B cell (primary cell): ENCODE results near the gene ARRB1. TPM values are rescaled to one million over a fixed set of nuclear protein-coding genes. Genes with fewer than 3 reads are reported as not detected.

Experiments
- ATAC-seq: fragments of 200-7000 bp; cut with Tn5 transposase; one replicate; pipeline ENCODE4 v1.10.0; 2021; ENCODE audit warnings: low read depth, mild to moderate bottlenecking, moderate number of reproducible peaks, moderate library complexity
- CTCF ChIA-PET: fragments of 350-600 bp; sonication (Branson Sonifier 250); formaldehyde crosslinking; loops from one replicate; lab custom pipeline; 2021; ENCODE audit warnings: antibody characterized with exemption, inconsistent platforms; lab: Charles Lee
- POLR2A ChIA-PET: fragments of 350-600 bp; sonication (Branson Sonifier 250); formaldehyde crosslinking; loops from one replicate; lab custom pipeline; 2021; ENCODE audit warnings: antibody characterized with exemption; lab: Charles Lee
- DNase-seq: peaks from one replicate; pipeline ENCODE4 v3.0.0; 2013
- H2AFZ ChIP-seq: 2 replicates; pipeline ENCODE4 v1.6.1; 2012; ENCODE audit warnings: mild to moderate bottlenecking, low read depth, low read length; ENCODE audit not compliant: insufficient read depth, poor library complexity, severe bottlenecking
- H3K27ac ChIP-seq, 2 donors: 1 replicate in 1 of 2; 2 replicates in 1 of 2; pipeline ENCODE4 v1.5.1; 2012 to 2013; ENCODE audit warnings: low read length in 2 of 2, mild to moderate bottlenecking in 2 of 2, moderate library complexity in 1 of 2
- H3K27me3 ChIP-seq, 4 experiments: fragments of 200-600 bp in 1 of 4; sonication (generic) in 1 of 4; replicated peaks in 1 of 4; 1 replicate in 2 of 4; 2 replicates in 2 of 4; pipeline versions ENCODE4 v1.6.1 to v1.7.0; 2013 to 2016; ENCODE audit warnings: low read length in 3 of 4, mild to moderate bottlenecking in 2 of 4, mixed read lengths in 1 of 4, moderate library complexity in 1 of 4; ENCODE audit not compliant: insufficient read depth in 4 of 4, control insufficient read depth in 3 of 4; ENCODE audit errors: control extremely low read depth in 1 of 4
- H3K36me3 ChIP-seq, 2 experiments: replicated peaks in 1 of 2; 1 replicate in 1 of 2; 2 replicates in 1 of 2; pipeline versions ENCODE4 v1.6.1 to v1.7.1; 2013; ENCODE audit warnings: low read length in 1 of 2; ENCODE audit not compliant: insufficient read depth in 2 of 2, control insufficient read depth in 1 of 2; ENCODE audit errors: control extremely low read depth in 1 of 2, extremely low read depth in 1 of 2
- H3K4me1 ChIP-seq, 2 donors: fragments of 200-600 bp in 1 of 2; sonication (generic) in 1 of 2; 1 replicate in 1 of 2; 2 replicates in 1 of 2; pipeline versions ENCODE4 v1.5.1 to v1.6.1; 2013 to 2017; ENCODE audit warnings: low read length in 2 of 2; ENCODE audit not compliant: control insufficient read depth in 2 of 2, insufficient read depth in 2 of 2
- H3K4me2 ChIP-seq: replicated peaks from 2 replicates; pipeline ENCODE3; 2012; ENCODE audit warnings: mild to moderate bottlenecking, low read depth, low read length; ENCODE audit not compliant: poor library complexity, severe bottlenecking
- H3K4me3 ChIP-seq, 5 experiments: fragments of 200-600 bp in 1 of 5; sonication (generic) in 1 of 5; 1 replicate in 3 of 5; 2 replicates in 2 of 5; pipeline versions ENCODE4 v1.5.1 to v1.7.0; 2011 to 2016; ENCODE audit warnings: low read length in 4 of 5, mild to moderate bottlenecking in 4 of 5, low read depth in 2 of 5, control low read depth in 1 of 5, moderate library complexity in 1 of 5; ENCODE audit not compliant: insufficient read depth in 1 of 5; ENCODE audit errors: control extremely low read depth in 1 of 5, extremely low read depth in 1 of 5
- H3K79me2 ChIP-seq: fragments of 200-600 bp; sonication (generic); one replicate; pipeline ENCODE4 v1.6.0; 2016; ENCODE audit warnings: low read length; ENCODE audit not compliant: control insufficient read depth, insufficient read depth
- H3K9ac ChIP-seq: fragments of 200-600 bp; sonication (generic); 2 replicates; pipeline ENCODE4 v1.6.1; 2017; ENCODE audit warnings: mild to moderate bottlenecking, low read length, moderate library complexity
- H3K9me3 ChIP-seq, 3 donors: one replicate each; pipeline versions ENCODE4 v1.6.1 to v1.7.1; 2013; ENCODE audit warnings: low read length in 2 of 3; ENCODE audit not compliant: control insufficient read depth in 2 of 3, insufficient read depth in 1 of 3; ENCODE audit errors: control extremely low read depth in 1 of 3
- H4K20me1 ChIP-seq: 2 replicates; pipeline ENCODE4 v1.6.0; 2012; ENCODE audit warnings: mild to moderate bottlenecking, low read length; ENCODE audit not compliant: insufficient read depth, control insufficient read depth, poor library complexity, severe bottlenecking
- H3K27ac Mint-ChIP-seq: one replicate; pipeline ENCODE4 v1.8.0; 2021; ENCODE audit warnings: mixed read lengths
- H3K27me3 Mint-ChIP-seq: one replicate; pipeline ENCODE4 v1.8.0; 2021; ENCODE audit warnings: mixed read lengths
- H3K4me1 Mint-ChIP-seq: one replicate; pipeline ENCODE4 v1.8.0; 2021; ENCODE audit warnings: mixed read lengths
- H3K4me3 Mint-ChIP-seq: one replicate; pipeline ENCODE4 v1.8.0; 2021; ENCODE audit warnings: mixed read lengths
- H3K9me3 Mint-ChIP-seq: one replicate; pipeline ENCODE4 v1.8.0; 2022; ENCODE audit warnings: mixed read lengths; ENCODE audit not compliant: insufficient read depth
- CTCF ChIP-seq: fragments of 200-600 bp; IDR thresholded peaks from one replicate; pipeline ENCODE4 v1.8.0; 2022; ENCODE audit warnings: antibody characterized with exemption, mild to moderate bottlenecking
- EZH2 ChIP-seq: IDR thresholded peaks from 2 replicates; pipeline ENCODE4 v1.6.1; 2012; ENCODE audit warnings: borderline replicate concordance, low read depth, mild to moderate bottlenecking, moderate library complexity, low read length; ENCODE audit not compliant: insufficient read depth, poor library complexity, severe bottlenecking
- WGBS: methylation state at CpG from one replicate; pipeline ENCODE4 v1.1.5; 2013; ENCODE audit warnings: missing lambda C conversion rate; ENCODE audit not compliant: insufficient coverage; 5-methylcytosine and 5-hydroxymethylcytosine counted together
- intact Hi-C: fragments of 100-400 bp; cut with micrococcal nuclease; formaldehyde crosslinking; loops from one replicate; pipeline ENCODE4 v1.10.0; 2022
- polyA plus RNA-seq: library from polyadenylated mRNA; depleted of rRNA; stranded (reverse); fragments of >200 nt; gene quantifications from 2 replicates; pipeline ENCODE4 v1.2.3, GENCODE V29; 2012
- total RNA-seq, 2 donors: library from RNA; stranded (reverse); fragments of 120-200 nt in 1 of 2; gene quantifications; 1 replicate in 1 of 2; 2 replicates in 1 of 2; pipeline versions ENCODE4 v1.2.3 to v1.2.4, GENCODE V29; 2013 to 2022

ARRB1 gene
- total and polyA plus RNA-seq, 2 donors (not counting 1 experiment from before 2014, with no cell fraction given), result 1.0 to 1.9 TPM

DNA sequence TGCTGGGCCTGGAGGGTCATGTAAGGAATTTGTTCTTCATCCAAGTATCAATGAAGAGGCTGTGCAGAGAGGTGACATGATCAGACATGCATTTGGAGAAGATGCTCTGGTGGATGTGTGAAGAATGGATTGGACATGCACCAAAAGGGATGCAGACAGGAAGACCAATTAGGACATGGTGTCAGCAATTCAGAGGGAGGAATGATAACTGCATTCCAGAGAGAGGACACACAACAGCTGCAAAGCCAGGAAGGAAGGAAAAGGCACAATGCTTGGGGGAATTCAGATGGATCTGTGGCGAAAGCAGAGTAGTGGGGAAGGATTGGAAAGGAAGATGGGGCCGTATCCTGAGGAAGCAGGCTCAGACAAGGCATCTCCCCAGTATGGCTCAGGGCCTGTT is 5.2 kb upstream of the ARRB1 start:
- ChIA-PET CTCF (interaction anchor here (0.6 to 0.7 kb wide), 2 partner anchors 9 to 24 kb away, joined by 3 read pairs; no protein-coding TSS in a partner anchor), POLR2A (no interaction called here)
- H3K9ac ChIP-seq, result no peak overlapping the region
- peaks cover 0 to 29% (median 0%) of the 10 kb centered on the region in 4 experiments for H3K27me3 ChIP-seq
- Mint-ChIP-seq H3K4me3 (no peak overlapping the region), H3K4me1 (peaks cover 24% of the 10 kb centered on the region), H3K27me3 (peaks cover 14% of the 10 kb centered on the region), H3K9me3 (no peaks in the 10 kb centered on the region), H3K27ac (no peak overlapping the region)
- peaks cover 15 to 17% of the 10 kb centered on the region in 2 donors for H3K4me1 ChIP-seq
- intact Hi-C loops, result no loop called here
- H3K27ac ChIP-seq, result no peak overlapping the region
- no peaks in the 10 kb centered on the region for H3K36me3 ChIP-seq
- H3K4me3 ChIP-seq, result no peak overlapping the region
- no peak for DNase-seq
- no peak for ATAC-seq
- H2AFZ ChIP-seq, result no peak overlapping the region
- no peaks in the 10 kb centered on the region for H4K20me1 ChIP-seq
- WGBS, result 87% methylated on average over 2 of the region's 2 CpGs
- TF ChIP-seq CTCF, result no peak
- no peak for TF ChIP-seq EZH2
- no peak overlapping the region for H3K4me2 ChIP-seq
- no peaks in the 10 kb centered on the region for H3K9me3 ChIP-seq
- no peaks in the 10 kb centered on the region for H3K79me2 ChIP-seq

DNA sequence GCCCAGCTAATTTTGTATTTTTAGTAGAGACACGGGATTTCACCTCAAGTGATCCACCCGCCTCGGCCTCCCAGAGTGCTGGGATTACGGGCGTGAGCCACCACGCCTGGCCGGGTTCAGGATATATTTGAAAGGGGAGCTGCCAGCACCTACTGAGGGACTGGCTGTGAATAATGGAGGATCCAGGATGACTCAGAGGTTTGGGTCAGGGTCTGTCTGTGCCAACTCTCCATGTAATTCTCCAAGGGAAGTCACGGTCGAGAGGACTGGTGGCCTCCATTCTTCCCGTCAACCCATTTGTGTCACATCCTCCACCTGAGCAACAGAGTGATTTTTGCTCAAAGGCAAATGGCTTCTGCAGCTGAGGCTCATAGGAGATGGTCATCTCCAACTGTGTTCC is 3.6 kb upstream of the ARRB1 start:
- POLR2A ChIA-PET, result no interaction called here
- ATAC-seq, result no peak

More for the DNA sequence above, 3.6 kb upstream of the ARRB1 start:
- Mint-ChIP-seq H3K4me1 (peaks cover 29% of the 10 kb centered on the region), H3K4me3 (no peak overlapping the region), H3K9me3 (no peaks in the 10 kb centered on the region), H3K27me3 (peaks cover 21% of the 10 kb centered on the region), H3K27ac (no peak overlapping the region)
- peaks cover 0 to 29% (median 0%) of the 10 kb centered on the region in 4 experiments for H3K27me3 ChIP-seq
- peaks cover 8 to 19% of the 10 kb centered on the region in 2 donors for H3K4me1 ChIP-seq
- no peaks in the 10 kb centered on the region for H3K79me2 ChIP-seq
- H3K27ac ChIP-seq, result no peak overlapping the region
- no peak for DNase-seq
- H3K36me3 ChIP-seq, result no peaks in the 10 kb centered on the region
- no peaks in the 10 kb centered on the region for H3K9me3 ChIP-seq
- 90% methylated on average over 10 of the region's 10 CpGs for WGBS
- H3K4me2 ChIP-seq, result no peak overlapping the region
- H2AFZ ChIP-seq, result no peak overlapping the region
- H3K9ac ChIP-seq, result no peak overlapping the region
- TF ChIP-seq CTCF, result no peak
- TF ChIP-seq EZH2, result no peak
- H4K20me1 ChIP-seq, result no peaks in the 10 kb centered on the region
- no peak overlapping the region for H3K4me3 ChIP-seq
- intact Hi-C loops, result no loop called here
- CTCF ChIA-PET, result no interaction called here
